T-helper 2 cell treated with Interferon-gamma antibody and Interleukin-4, amounts not matched to agents 5 μg/mL and 100 μg/mL, for 36 hours (primary cell): ENCODE data around the gene SNTB2.

Source experiments
- DNase-seq: peaks from one replicate; pipeline ENCODE4 v3.0.0; 2021; ENCODE audit warnings: low spot score
- H3K27ac Mint-ChIP-seq: one replicate; pipeline ENCODE4 v1.8.0; 2021; ENCODE audit warnings: mild to moderate bottlenecking, mixed read lengths
- H3K27me3 Mint-ChIP-seq: one replicate; pipeline ENCODE4 v1.8.0; 2021; ENCODE audit warnings: low read depth, mixed read lengths
- H3K36me3 Mint-ChIP-seq: one replicate; pipeline ENCODE4 v1.8.0; 2021; ENCODE audit warnings: low read depth, mixed read lengths
- H3K4me1 Mint-ChIP-seq: one replicate; pipeline ENCODE4 v1.8.0; 2021; ENCODE audit warnings: low read depth, mixed read lengths
- H3K4me3 Mint-ChIP-seq: one replicate; pipeline ENCODE4 v1.8.0; 2022; ENCODE audit warnings: mild to moderate bottlenecking, moderate library complexity, mixed read lengths
- H3K9me3 Mint-ChIP-seq: one replicate; pipeline ENCODE4 v1.8.0; 2021; ENCODE audit warnings: mixed read lengths

The SNTB2 gene

DNA sequence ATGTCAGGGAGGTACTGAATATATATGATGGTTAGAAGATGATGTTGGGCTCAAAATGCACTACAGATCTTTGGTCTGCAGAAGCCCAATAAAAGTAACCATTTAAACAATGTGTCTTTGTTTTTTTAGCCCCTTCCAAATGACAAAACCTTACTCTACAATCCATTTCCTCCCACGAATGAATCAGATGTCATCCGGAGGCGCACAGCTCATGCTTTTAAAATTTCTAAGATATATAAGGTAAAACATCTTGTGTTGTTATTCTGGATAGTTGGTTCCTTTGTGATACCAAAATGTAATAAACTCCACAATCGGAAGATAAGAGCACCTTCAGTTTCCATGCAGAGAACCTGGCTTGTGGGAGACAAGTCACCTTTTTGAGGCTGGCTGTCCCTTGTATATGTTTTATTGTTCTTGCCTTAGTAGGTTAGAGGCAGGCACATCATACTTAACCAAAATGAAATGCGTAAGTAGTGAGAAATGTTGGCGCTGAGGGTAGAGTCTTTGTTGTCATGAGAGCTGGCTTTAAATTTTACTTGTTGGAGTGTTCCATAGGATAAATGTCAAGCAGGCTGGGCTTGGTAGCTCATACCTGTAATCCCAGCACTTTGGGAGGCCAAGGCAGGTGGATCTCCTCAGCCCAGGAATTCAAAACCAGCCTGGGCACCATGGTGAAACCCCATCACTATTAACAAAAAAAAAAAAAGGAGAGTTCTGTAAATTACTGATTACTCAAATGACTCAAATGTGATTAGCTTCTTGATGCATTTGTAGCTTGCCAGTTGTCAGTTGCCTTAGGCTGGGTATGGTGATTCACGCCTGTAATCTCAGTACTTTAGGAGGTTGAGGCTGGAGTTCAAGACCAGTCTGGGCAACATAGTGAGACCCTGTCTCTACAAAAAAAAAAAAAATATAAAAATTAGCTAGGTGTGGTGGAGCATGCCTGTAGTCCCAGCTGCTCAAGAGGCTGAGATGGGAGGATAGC lies 19.7 kb upstream of the SNTB2 start:
- no peaks in the 10 kb centered on the region for H3K27me3 Mint-ChIP-seq
- H3K4me3 Mint-ChIP-seq, result peak overlapping the region; percentile 42
- H3K9me3 Mint-ChIP-seq, result no peaks in the 10 kb centered on the region
- H3K4me1 Mint-ChIP-seq, result peaks cover 32% of the 10 kb centered on the region
- no peak for DNase-seq
- peak overlapping the region; percentile 74 for H3K27ac Mint-ChIP-seq
- H3K36me3 Mint-ChIP-seq, result peaks cover 55% of the 10 kb centered on the region

GRCh38 chr16:69169051-69169450 lies 17.9 kb upstream of the SNTB2 start:
- Mint-ChIP-seq H3K27ac (no peak overlapping the region), H3K9me3 (no peaks in the 10 kb centered on the region), H3K4me1 (peaks cover 36% of the 10 kb centered on the region), H3K27me3 (no peaks in the 10 kb centered on the region), H3K36me3 (peaks cover 49% of the 10 kb centered on the region), H3K4me3 (no peak overlapping the region)
- DNase-seq, result no peak

- peak overlapping the region; percentile 6 for H3K27ac Mint-ChIP-seq
- no peak for DNase-seq
- peaks cover 36% of the 10 kb centered on the region for H3K4me1 Mint-ChIP-seq
- peaks cover 47% of the 10 kb centered on the region for H3K36me3 Mint-ChIP-seq
- H3K27me3 Mint-ChIP-seq, result no peaks in the 10 kb centered on the region
- H3K9me3 Mint-ChIP-seq, result no peaks in the 10 kb centered on the region
- H3K4me3 Mint-ChIP-seq, result no peak overlapping the region
Measured at GRCh38 chr16:69169607-69170352, 17.2 kb upstream of the SNTB2 start.

GRCh38 chr16:69171325-69172084 lies 15.5 kb upstream of the SNTB2 start:
- Mint-ChIP-seq H3K27me3 (no peaks in the 10 kb centered on the region), H3K9me3 (no peaks in the 10 kb centered on the region), H3K4me1 (peaks cover 25% of the 10 kb centered on the region), H3K27ac (no peak overlapping the region), H3K36me3 (peaks cover 39% of the 10 kb centered on the region), H3K4me3 (no peak overlapping the region)
- no peak for DNase-seq

DNA sequence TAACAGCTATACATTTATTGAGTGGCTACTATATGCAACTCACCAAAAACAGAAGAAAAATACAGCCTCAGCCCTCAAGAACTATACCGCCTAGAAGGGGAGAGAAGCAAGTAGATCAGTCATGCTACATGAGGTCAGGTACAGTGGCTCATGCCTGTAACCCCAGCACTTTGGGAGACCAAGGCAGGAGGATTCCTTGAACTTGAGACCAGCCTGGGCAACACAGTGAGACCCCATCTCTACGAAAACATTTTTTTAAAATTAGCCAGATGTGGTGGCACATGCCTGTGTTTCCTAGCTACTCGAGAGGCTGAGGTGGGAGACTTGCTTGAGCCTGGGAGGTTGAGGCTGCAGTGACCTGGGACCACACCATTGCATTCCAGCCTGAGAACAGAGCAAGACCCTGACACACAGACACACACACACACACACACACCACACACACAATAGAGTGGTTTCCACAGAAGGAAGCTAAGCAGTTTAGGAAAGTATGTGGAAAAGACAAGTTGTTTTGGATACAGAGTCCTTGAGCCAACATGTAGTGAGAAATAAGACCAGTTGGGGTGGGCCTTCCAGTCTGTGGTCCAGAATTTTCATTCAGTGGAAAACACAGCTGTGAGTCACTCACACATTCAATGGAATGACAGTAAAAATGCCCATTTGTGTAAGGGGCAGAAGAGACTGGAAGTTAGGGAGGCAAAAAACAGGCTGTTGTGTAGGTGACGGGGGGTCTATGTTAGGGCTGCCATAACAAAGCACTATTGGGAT lies 10.7 kb upstream of the SNTB2 start:
- Mint-ChIP-seq H3K9me3 (no peaks in the 10 kb centered on the region), H3K27ac (no peak overlapping the region), H3K27me3 (no peaks in the 10 kb centered on the region), H3K36me3 (peaks cover 10% of the 10 kb centered on the region), H3K4me3 (no peak overlapping the region), H3K4me1 (peaks cover 7% of the 10 kb centered on the region)
- no peak for DNase-seq

DNA sequence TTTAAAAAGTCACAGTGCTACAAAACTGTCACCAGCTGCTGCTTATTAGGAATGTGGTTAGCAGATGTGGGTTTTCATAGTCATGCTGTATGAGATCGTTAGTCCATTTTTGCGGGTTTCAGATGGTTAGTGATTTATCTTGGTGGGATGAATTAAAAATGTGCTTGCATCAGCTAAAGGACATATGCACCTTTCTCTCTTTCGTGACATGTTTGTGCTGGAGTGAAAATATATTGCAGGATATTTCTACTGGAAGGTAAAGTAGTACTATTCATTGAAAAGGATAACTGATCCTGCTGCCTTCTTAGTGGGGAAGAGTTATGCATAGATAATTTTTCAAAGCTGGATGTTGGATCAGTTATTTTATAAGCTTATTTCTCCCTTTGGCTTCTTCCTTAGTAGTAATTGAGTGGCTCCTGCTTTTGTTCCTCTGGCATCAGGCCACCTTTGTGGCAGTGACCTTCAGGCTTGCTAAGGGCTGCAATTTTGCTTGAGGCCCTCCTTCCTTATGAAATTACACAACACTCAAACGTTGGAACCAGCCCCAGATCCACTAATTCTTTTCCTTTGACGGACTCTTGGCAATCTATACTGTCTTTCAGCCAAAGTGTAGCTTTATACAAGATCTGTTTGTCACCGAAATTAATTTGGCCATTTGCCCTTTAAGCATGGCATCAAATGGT lies 7.5 kb upstream of the SNTB2 start:
- Mint-ChIP-seq H3K4me3 (no peak overlapping the region), H3K27me3 (no peaks in the 10 kb centered on the region)
- no peak for DNase-seq

DNA sequence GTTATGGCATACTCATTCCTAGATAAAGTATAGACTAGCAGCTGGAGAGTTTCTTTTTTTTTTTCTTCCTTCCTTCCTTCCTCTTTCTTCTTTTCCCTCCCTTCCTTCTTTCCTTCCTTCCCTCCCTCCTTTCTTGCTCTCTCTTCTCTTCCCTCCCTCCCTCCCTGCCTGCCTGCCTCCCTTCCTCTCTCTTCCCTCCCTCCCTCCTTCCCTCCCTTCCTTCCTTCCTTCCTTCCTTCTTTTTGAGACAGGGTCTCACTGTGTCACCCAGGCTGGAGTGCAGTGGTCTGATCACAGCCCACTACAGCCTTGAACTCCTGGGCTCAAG lies 7.0 kb upstream of the SNTB2 start:
- Mint-ChIP-seq H3K36me3 (peaks cover 5% of the 10 kb centered on the region), H3K4me3 (no peak overlapping the region), H3K27me3 (no peaks in the 10 kb centered on the region), H3K9me3 (no peaks in the 10 kb centered on the region), H3K27ac (no peak overlapping the region), H3K4me1 (peaks cover 5% of the 10 kb centered on the region)
- DNase-seq, result no peak

More for the DNA sequence above, 7.5 kb upstream of the SNTB2 start:
- H3K36me3 Mint-ChIP-seq, result peaks cover 5% of the 10 kb centered on the region
- H3K27ac Mint-ChIP-seq, result no peak overlapping the region
- peaks cover 3% of the 10 kb centered on the region for H3K4me1 Mint-ChIP-seq
- no peaks in the 10 kb centered on the region for H3K9me3 Mint-ChIP-seq

DNA sequence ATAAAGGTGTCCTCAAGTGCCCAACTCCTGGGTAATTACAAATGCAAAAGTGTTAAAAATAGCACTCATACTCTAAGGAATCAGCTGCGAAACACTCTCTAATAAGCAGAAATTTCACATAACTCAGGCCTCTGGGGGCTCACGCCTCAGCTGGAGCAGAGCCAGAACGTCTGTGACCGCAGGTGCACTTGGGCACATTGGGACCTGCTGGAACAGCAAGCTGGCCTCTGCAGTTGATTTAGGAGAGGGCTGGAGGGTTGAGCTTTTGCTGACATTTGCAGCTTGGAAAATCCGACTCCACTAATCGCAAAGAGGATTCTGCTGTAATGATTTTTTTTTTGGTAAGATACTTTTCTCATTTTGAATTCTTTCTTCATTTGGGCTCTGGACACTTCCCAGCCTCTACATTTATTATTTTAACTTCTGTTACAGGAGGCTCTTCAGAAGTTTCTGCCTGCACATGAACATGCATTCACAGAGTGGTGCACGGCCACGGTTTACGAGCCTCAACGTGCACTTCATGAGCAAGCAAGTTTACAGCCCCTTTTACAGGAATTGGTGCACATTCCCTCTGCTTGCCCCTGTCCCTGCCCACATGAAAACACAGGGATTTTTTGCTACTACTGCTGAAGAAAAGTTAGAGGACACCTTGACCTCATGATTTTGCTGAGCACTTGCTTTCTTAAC lies 4.1 kb upstream of the SNTB2 start:
- no peak overlapping the region for H3K4me3 Mint-ChIP-seq
- no peak for DNase-seq
- H3K27ac Mint-ChIP-seq, result no peak overlapping the region
- peaks cover 14% of the 10 kb centered on the region for H3K4me1 Mint-ChIP-seq
- peaks cover 5% of the 10 kb centered on the region for H3K36me3 Mint-ChIP-seq
- no peaks in the 10 kb centered on the region for H3K27me3 Mint-ChIP-seq
- H3K9me3 Mint-ChIP-seq, result no peaks in the 10 kb centered on the region

DNA sequence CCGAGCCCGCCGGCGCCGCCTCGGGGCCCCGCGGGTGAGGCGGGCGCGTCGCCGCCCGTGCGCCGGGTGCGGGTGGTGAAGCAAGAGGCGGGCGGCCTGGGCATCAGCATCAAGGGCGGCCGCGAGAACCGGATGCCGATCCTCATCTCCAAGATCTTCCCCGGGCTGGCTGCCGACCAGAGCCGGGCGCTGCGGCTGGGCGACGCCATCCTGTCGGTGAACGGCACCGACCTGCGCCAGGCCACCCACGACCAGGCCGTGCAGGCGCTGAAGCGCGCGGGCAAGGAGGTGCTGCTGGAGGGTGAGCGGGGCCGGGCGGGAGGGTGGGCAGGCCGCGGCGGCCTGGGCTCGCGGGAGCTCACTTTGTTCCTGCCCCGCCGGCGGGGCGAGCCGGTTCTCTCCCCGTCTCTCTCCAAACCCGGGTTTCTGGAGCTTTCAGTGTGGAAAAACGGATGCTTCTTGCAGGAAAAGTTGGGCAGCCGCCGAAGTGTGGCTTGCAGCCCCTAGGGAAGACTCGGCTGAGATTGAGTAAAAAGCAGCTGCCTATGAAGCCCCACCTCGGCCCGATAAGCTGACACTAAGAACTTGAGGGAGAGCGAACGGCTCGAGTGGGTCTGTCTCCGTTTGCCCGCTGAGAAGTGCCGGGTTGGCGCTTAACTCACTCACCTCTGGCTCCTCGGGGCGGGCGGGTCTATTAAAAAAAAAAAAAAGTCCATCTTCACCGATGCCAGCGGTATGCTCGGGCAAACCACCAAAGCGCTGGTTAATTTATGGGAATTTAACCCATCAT lies 677 bp downstream of the SNTB2 start:
- H3K4me1 Mint-ChIP-seq, result peaks cover 32% of the 10 kb centered on the region
- H3K27ac Mint-ChIP-seq, result peak overlapping the region; percentile 80
- H3K36me3 Mint-ChIP-seq, result peaks cover 13% of the 10 kb centered on the region
- H3K9me3 Mint-ChIP-seq, result no peaks in the 10 kb centered on the region
- DNase-seq, result peak; percentile 61
- peak overlapping the region; percentile 88 for H3K4me3 Mint-ChIP-seq
- no peaks in the 10 kb centered on the region for H3K27me3 Mint-ChIP-seq

DNA sequence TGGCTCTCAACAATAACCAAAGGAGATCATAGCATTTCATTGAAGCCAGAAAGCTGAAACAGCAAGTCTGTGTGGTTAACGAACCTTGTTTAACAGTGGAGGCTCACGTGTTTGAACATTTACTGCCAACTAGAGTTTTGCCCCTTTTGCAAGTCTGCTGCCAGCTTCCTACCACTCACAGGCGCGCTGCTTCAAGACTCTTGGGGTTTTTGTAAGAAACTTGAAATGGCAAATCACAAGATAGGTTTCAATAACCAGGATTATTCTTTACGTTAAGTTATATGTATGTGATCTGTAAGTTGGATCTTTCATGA lies 1.2 kb downstream of the SNTB2 start:
- DNase-seq, result no peak
- peaks cover 14% of the 10 kb centered on the region for H3K36me3 Mint-ChIP-seq
- H3K9me3 Mint-ChIP-seq, result no peaks in the 10 kb centered on the region
- peak overlapping the region; percentile 80 for H3K27ac Mint-ChIP-seq
- H3K4me1 Mint-ChIP-seq, result peaks cover 34% of the 10 kb centered on the region
- no peaks in the 10 kb centered on the region for H3K27me3 Mint-ChIP-seq
- peak overlapping the region; percentile 88 for H3K4me3 Mint-ChIP-seq

DNA sequence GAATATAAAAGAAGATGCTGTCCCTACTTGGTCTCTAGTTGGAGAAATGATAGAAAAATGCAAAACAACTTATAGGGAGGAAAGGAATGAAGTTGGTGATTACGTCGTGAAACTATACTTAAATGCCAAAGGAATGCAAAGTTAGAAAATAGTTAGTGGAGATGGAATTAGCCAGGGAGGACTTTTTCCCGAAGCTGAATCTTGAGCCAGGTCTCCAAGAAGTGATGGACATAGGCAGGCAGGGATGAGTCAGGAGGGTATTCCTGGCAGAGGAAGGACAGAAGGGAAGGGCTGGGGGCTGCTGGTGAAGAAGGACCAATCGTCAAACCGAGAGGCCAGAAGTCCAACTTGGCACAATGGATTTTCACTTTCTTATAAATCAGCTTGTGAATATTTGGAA lies 1.8 kb downstream of the SNTB2 start:
- Mint-ChIP-seq H3K27me3 (no peaks in the 10 kb centered on the region), H3K4me3 (peak overlapping the region; percentile 88), H3K27ac (peak overlapping the region; percentile 44), H3K4me1 (peaks cover 34% of the 10 kb centered on the region), H3K36me3 (peaks cover 14% of the 10 kb centered on the region), H3K9me3 (no peaks in the 10 kb centered on the region)
- DNase-seq, result no peak

GRCh38 chr16:69190046-69190588 lies 3.2 kb downstream of the SNTB2 start:
- H3K4me3 Mint-ChIP-seq, result peak overlapping the region; percentile 17
- no peak for DNase-seq
- H3K27me3 Mint-ChIP-seq, result no peaks in the 10 kb centered on the region
- H3K27ac Mint-ChIP-seq, result no peak overlapping the region
- H3K9me3 Mint-ChIP-seq, result no peaks in the 10 kb centered on the region
- H3K36me3 Mint-ChIP-seq, result peaks cover 14% of the 10 kb centered on the region
- H3K4me1 Mint-ChIP-seq, result peaks cover 32% of the 10 kb centered on the region
